ENCODE results near the gene DLX4.
A peak's percentile ranks its signal among the peaks of the same experiment; 100 is the strongest.

- TF ChIP-seq, protein P1, sequence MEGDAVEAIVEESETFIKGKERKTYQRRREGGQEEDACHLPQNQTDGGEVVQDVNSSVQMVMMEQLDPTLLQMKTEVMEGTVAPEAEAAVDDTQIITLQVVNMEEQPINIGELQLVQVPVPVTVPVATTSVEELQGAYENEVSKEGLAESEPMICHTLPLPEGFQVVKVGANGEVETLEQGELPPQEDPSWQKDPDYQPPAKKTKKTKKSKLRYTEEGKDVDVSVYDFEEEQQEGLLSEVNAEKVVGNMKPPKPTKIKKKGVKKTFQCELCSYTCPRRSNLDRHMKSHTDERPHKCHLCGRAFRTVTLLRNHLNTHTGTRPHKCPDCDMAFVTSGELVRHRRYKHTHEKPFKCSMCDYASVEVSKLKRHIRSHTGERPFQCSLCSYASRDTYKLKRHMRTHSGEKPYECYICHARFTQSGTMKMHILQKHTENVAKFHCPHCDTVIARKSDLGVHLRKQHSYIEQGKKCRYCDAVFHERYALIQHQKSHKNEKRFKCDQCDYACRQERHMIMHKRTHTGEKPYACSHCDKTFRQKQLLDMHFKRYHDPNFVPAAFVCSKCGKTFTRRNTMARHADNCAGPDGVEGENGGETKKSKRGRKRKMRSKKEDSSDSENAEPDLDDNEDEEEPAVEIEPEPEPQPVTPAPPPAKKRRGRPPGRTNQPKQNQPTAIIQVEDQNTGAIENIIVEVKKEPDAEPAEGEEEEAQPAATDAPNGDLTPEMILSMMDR (IDR thresholded peaks at IDR 0.05; ENCODE audit: insufficient read depth, low read depth, low read length): no peak
- peak; percentile 98 for TF ChIP-seq EZH2 (IDR thresholded peaks at IDR 0.05; ENCODE audit: insufficient read depth, low read length)
Observed at GRCh38 chr17:49971848-49972485, 3.0 kb downstream of the DLX4 start.

All from astrocyte (in vitro differentiated cells and primary cell).